Stimulated activated CD4-positive, alpha-beta T cell treated with anti-CD3 and anti-CD28 coated beads, Interleukin-15, amount 100 ng/mL, for 1 hour (primary cell): ENCODE results near the gene SKI.

ENCODE experiments used
- DNase-seq, 2 donors: peaks; one replicate each; pipeline ENCODE4 v3.0.0-alpha.2; 2020; ENCODE audit warnings: low read depth in 1 of 2, low spot score in 1 of 2

SKI gene

GRCh38 chr1:2274929-2275475, 46.9 kb downstream of the SKI start:
- no peak for DNase-seq

GRCh38 chr1:2275796-2276536, 47.8 kb downstream of the SKI start:
- no peak for DNase-seq

GRCh38 chr1:2276803-2277580, 48.9 kb downstream of the SKI start:
- no peak for DNase-seq

- no peak for DNase-seq
Measured at GRCh38 chr1:2277741-2278488, 49.8 kb downstream of the SKI start.

GRCh38 chr1:2278591-2279209, 50.6 kb downstream of the SKI start:
- no peak for DNase-seq

GRCh38 chr1:2279210-2279639, 51.1 kb downstream of the SKI start:
- no peak for DNase-seq

- DNase-seq = no peak
Measured at GRCh38 chr1:2279817-2280216, 51.7 kb downstream of the SKI start.

- DNase-seq = no peak
Measured at GRCh38 chr1:2282556-2283270, 54.6 kb downstream of the SKI start.

GRCh38 chr1:2283371-2283990, 55.4 kb downstream of the SKI start:
- no peak for DNase-seq

GRCh38 chr1:2283991-2284895, 56.1 kb downstream of the SKI start:
- no peak for DNase-seq

- no peak for DNase-seq
Measured at GRCh38 chr1:2284932-2285331, 56.8 kb downstream of the SKI start.

GRCh38 chr1:2286923-2287322, 58.8 kb downstream of the SKI start:
- DNase-seq = no peak

GRCh38 chr1:2287649-2288048, 59.5 kb downstream of the SKI start:
- no peak for DNase-seq

GRCh38 chr1:2288311-2288710, 60.2 kb downstream of the SKI start:
- DNase-seq = no peak

- DNase-seq = no peak
Measured at GRCh38 chr1:2288816-2289536, 60.9 kb downstream of the SKI start.

- DNase-seq = no peak
Measured at GRCh38 chr1:2289607-2290006, 61.5 kb downstream of the SKI start.

- no peak for DNase-seq
Measured at GRCh38 chr1:2290171-2290578, 62.1 kb downstream of the SKI start.
